GM23248 (cell line): Measurements from ENCODE around the gene RPS6KA3.

Experiments
- EZH2 ChIP-seq: fragments of 200-600 bp; sonication (generic); IDR thresholded peaks from 2 replicates; pipeline ENCODE4 v1.6.1; 2018; ENCODE audit warnings: antibody characterized with exemption, mild to moderate bottlenecking; ENCODE audit not compliant: insufficient read depth, poor library complexity, severe bottlenecking
- EZH2phosphoT487 ChIP-seq: fragments of 200-600 bp; sonication (generic); IDR thresholded peaks from 2 replicates; pipeline ENCODE4 v1.6.1; 2018; ENCODE audit warnings: antibody characterized with exemption, moderate library complexity, mild to moderate bottlenecking, low read depth; ENCODE audit not compliant: insufficient read depth

GRCh38 chrX:20205927-20206708, 60.6 kb downstream of the RPS6KA3 start:
- TF ChIP-seq EZH2 = no peak
- no peak for TF ChIP-seq EZH2phosphoT487
